SKM-1 treated with dmso at 0.1 percent for 144 hours (cell line): ENCODE results near the gene SERPINB10.

Experiments
- DNase-seq: peaks from one replicate; lab custom pipeline; 2025; ENCODE audit not compliant: unreplicated experiment; lab: John Stamatoyannopoulos, UW

SERPINB10 gene

GRCh38 chr18:63977040-63977439 lies 69.3 kb downstream of the SERPINB10 start:
- DNase-seq = no peak

- DNase-seq = peak; percentile 67
Measured at GRCh38 chr18:63979409-63979920, 71.7 kb downstream of the SERPINB10 start.

- no peak for DNase-seq
Measured at GRCh38 chr18:63980027-63980426, 72.3 kb downstream of the SERPINB10 start.

DNA sequence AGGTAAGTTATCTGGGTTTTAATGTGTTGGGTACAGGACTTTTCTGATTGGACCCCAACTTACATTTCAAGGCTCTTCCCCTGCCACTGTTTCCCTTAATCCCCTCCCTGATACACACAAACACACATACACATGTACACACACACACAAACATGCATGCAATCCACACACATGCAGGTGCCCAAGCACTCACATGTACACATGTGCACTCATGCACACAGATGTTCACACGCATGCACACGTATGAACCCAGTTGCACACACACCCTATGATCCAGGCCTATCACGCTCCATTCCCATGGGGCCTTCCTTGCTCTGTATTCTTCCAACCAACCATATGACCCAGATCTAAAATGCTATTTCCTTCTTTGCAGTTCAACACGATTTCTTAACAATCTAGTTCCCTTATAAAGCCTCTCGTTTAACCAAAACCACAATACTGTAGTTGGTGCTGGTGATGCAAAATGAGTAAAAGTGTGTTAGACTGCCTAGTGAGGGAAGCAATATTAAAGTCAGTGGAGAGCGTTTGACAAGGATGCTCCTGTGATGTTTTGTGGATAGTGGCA lies 73.2 kb downstream of the SERPINB10 start:
- peak; percentile 86 for DNase-seq

GRCh38 chr18:63981719-63982118 lies 74.0 kb downstream of the SERPINB10 start:
- no peak for DNase-seq

DNA sequence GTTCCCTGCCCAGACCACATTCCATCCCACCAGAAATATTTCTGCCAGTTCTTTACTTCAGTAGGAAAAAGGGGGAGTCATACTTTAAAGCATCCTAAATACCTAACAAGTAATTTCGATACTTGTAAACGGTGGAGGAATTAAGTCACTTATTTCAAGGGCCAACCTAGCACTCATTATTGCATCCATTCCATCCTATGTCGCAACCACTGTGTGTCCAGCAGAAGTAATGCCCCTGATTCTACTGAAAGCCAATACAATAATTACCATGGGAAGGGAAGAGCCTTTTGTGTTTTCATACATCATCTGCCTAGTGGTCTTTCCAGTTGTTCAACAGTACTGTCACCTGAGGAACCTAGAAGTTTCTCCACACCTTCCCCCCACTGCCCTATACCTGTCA lies 74.6 kb downstream of the SERPINB10 start:
- peak; percentile 7 for DNase-seq
